DOHH2 (cell line): ENCODE measurements around the gene PLA2G4E.

Experiments
- H3F3A ChIP-seq: fragments of 200-600 bp; sonication (generic), shearing (Covaris generic); 2 replicates; pipeline ENCODE4 v1.6.0; 2016; ENCODE audit warnings: antibody characterized with exemption, mild to moderate bottlenecking; ENCODE audit not compliant: control insufficient read depth, insufficient read depth
- H3K27ac ChIP-seq: fragments of 200-600 bp; sonication (generic); 2 replicates; pipeline ENCODE4 v1.5.1; 2014; ENCODE audit warnings: low read depth, mild to moderate bottlenecking, low read length, moderate library complexity
- H3K27me3 ChIP-seq: fragments of 200-600 bp; sonication (generic); 2 replicates; pipeline ENCODE4 v1.6.1; 2014; ENCODE audit warnings: mild to moderate bottlenecking, low read length, mixed read lengths; ENCODE audit not compliant: control insufficient read depth
- H3K36me3 ChIP-seq: fragments of 200-600 bp; sonication (generic); 2 replicates; pipeline ENCODE4 v1.6.1; 2014; ENCODE audit warnings: mild to moderate bottlenecking, low read length, moderate library complexity, mixed read lengths; ENCODE audit not compliant: control insufficient read depth
- H3K4me1 ChIP-seq: fragments of 200-600 bp; sonication (generic); 2 replicates; pipeline ENCODE4 v1.6.1; 2014; ENCODE audit warnings: mild to moderate bottlenecking, low read length, mixed read lengths; ENCODE audit not compliant: control insufficient read depth
- H3K4me2 ChIP-seq: fragments of 200-600 bp; sonication (generic); 2 replicates; pipeline ENCODE4 v1.6.0; 2014; ENCODE audit warnings: mild to moderate bottlenecking, low read length, moderate library complexity
- H3K4me3 ChIP-seq: fragments of 200-600 bp; sonication (generic); 2 replicates; pipeline ENCODE4 v1.5.1; 2014; ENCODE audit warnings: mild to moderate bottlenecking, low read length, mixed read lengths
- H3K79me2 ChIP-seq: fragments of 200-600 bp; sonication (generic); 2 replicates; pipeline ENCODE4 v1.6.1; 2014; ENCODE audit warnings: mild to moderate bottlenecking, low read length, mixed read lengths; ENCODE audit not compliant: control insufficient read depth
- H3K9me2 ChIP-seq: fragments of 200-600 bp; sonication (generic); replicated peaks from 2 replicates; pipeline ENCODE4 v1.6.1; 2014; ENCODE audit warnings: mild to moderate bottlenecking, low read length, mixed read lengths; ENCODE audit not compliant: control insufficient read depth
- H3K9me3 ChIP-seq: fragments of 200-600 bp; sonication (generic); 2 replicates; pipeline ENCODE4 v1.6.1; 2014; ENCODE audit warnings: antibody characterized with exemption, low read length, mixed read lengths; ENCODE audit not compliant: control insufficient read depth, insufficient read depth
- H4K20me1 ChIP-seq: fragments of 200-600 bp; sonication (generic); 2 replicates; pipeline ENCODE4 v1.6.0; 2014; ENCODE audit warnings: low read depth, mild to moderate bottlenecking, antibody characterized with exemption, low read length, moderate library complexity; ENCODE audit not compliant: control insufficient read depth, insufficient read depth
- CTCF ChIP-seq: fragments of 200-600 bp; sonication (generic); IDR thresholded peaks from one replicate; pipeline ENCODE4 v1.5.1; 2014; ENCODE audit warnings: antibody characterized with exemption, mild to moderate bottlenecking, low read depth, low read length; ENCODE audit not compliant: poor library complexity, severe bottlenecking
- EZH2phosphoT487 ChIP-seq: fragments of 200-600 bp; sonication (generic); IDR thresholded peaks from 2 replicates; pipeline ENCODE4 v1.6.1; 2017; ENCODE audit warnings: borderline replicate concordance, mild to moderate bottlenecking, antibody characterized with exemption, low read length, moderate library complexity, mixed read lengths

PLA2G4E gene

GRCh38 chr15:42065468-42065867, 44.6 kb upstream of the PLA2G4E start:
- no peaks in the 10 kb centered on the region for H3K9me2 ChIP-seq
- no peak overlapping the region for H3K4me3 ChIP-seq
- H3K79me2 ChIP-seq = no peaks in the 10 kb centered on the region
- H3K27ac ChIP-seq = no peak overlapping the region
- H3K36me3 ChIP-seq = no peaks in the 10 kb centered on the region
- H3K4me2 ChIP-seq = no peak overlapping the region
- H4K20me1 ChIP-seq = no peaks in the 10 kb centered on the region
- TF ChIP-seq EZH2phosphoT487 = no peak
- no peak for TF ChIP-seq CTCF
- no peaks in the 10 kb centered on the region for H3F3A ChIP-seq
- H3K9me3 ChIP-seq = no peaks in the 10 kb centered on the region
- H3K27me3 ChIP-seq = peaks cover 3% of the 10 kb centered on the region; the same call in 1 of the 2 replicates
- H3K4me1 ChIP-seq = peaks cover 7% of the 10 kb centered on the region

GRCh38 chr15:42065033-42065432, 44.2 kb upstream of the PLA2G4E start:
- TF ChIP-seq EZH2phosphoT487 = no peak
- no peak for TF ChIP-seq CTCF
- Histone ChIP-seq H3K9me3 (no peaks in the 10 kb centered on the region), H3K4me1 (peaks cover 7% of the 10 kb centered on the region), H4K20me1 (no peaks in the 10 kb centered on the region), H3K27me3 (peaks cover 3% of the 10 kb centered on the region; the same call in 1 of the 2 replicates), H3K27ac (no peak overlapping the region), H3K79me2 (no peaks in the 10 kb centered on the region), H3K4me2 (no peak overlapping the region), H3F3A (no peaks in the 10 kb centered on the region), H3K36me3 (no peaks in the 10 kb centered on the region), H3K9me2 (no peaks in the 10 kb centered on the region), H3K4me3 (no peak overlapping the region)

DNA sequence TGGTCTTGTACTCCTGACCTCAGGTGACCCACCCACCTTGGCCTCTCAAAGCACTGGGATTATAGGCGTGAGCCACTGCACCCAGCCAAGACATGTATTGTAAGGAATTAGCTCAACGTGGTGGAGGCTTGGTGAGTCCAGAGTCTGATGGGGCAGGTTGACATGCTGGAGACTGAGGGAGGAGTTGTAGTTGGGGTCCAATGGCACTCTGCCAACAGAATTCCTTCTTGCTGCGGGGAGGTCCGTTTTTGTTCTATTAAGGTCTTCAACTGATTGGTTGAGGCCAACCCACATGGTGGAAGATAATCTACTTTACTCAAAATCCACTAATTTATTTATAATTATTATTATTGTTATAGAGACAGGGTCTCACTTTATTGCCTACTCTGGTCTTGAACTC, 43.4 kb upstream of the PLA2G4E start:
- Histone ChIP-seq H3K4me2 (no peak overlapping the region), H3K9me2 (no peaks in the 10 kb centered on the region), H3F3A (no peaks in the 10 kb centered on the region), H3K4me3 (no peak overlapping the region), H3K27ac (no peak overlapping the region), H3K79me2 (no peaks in the 10 kb centered on the region), H3K36me3 (no peaks in the 10 kb centered on the region), H3K9me3 (no peaks in the 10 kb centered on the region), H3K4me1 (peaks cover 7% of the 10 kb centered on the region), H3K27me3 (peaks cover 3% of the 10 kb centered on the region; the same call in 1 of the 2 replicates), H4K20me1 (no peaks in the 10 kb centered on the region)
- TF ChIP-seq EZH2phosphoT487 = no peak
- TF ChIP-seq CTCF = no peak
